GM18520 (cell line): ENCODE measurements around the gene ADGRA1.
"Not testable (repeated sequence)": the region's sequence is repeated elsewhere in the genome, so short reads cannot be mapped to it uniquely, and the experiment has no call there.

ENCODE experiments used
- ATAC-seq: cut with Tn5 transposase; IDR thresholded peaks from one replicate; pipeline ENCODE4 v1.9.1; 2021; ENCODE audit not compliant: unreplicated experiment

Gene ADGRA1

DNA sequence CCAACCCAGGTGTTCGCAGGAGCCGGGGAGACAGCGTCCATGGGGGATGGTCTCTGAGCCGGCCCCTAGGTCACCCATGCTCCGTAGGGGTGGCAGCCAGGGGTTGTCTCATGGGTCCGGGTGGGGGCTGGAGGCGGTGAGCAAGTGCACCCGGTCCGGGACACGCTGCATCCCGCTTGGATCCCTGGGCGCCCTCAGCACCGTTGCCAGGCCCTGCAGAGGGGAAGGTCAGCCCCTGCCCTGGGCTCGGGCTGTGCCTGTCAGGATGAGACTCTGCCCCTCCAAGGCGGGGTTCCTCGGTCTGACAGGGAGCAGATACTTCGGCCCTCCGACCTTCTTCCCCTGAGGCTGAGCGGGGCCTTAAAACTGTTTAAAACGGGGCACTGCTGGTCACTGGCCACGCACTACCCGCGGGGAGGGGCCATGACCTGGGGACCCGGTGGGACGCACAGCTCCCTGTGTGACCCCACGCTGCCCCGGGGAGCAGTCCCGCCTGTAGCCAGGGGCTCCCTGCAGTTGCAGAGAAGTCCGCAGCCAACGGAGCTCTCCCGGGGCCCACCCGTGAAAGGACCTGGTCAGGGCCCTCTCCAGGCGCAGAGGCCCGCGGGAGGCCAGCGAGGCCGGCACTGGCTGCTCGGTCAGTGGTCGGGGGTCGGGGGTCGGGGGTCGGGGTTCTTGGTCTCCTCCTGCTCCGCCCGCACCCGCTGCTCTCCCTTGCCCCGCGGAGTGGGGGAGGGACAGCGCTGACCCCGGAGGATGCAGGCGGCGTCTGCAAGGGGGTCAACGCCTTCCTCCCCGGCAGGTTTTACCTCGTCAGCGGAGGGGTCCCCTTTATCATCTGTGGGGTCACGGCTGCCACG is 38.9 kb downstream of the ADGRA1 start:
- no peak for ATAC-seq

DNA sequence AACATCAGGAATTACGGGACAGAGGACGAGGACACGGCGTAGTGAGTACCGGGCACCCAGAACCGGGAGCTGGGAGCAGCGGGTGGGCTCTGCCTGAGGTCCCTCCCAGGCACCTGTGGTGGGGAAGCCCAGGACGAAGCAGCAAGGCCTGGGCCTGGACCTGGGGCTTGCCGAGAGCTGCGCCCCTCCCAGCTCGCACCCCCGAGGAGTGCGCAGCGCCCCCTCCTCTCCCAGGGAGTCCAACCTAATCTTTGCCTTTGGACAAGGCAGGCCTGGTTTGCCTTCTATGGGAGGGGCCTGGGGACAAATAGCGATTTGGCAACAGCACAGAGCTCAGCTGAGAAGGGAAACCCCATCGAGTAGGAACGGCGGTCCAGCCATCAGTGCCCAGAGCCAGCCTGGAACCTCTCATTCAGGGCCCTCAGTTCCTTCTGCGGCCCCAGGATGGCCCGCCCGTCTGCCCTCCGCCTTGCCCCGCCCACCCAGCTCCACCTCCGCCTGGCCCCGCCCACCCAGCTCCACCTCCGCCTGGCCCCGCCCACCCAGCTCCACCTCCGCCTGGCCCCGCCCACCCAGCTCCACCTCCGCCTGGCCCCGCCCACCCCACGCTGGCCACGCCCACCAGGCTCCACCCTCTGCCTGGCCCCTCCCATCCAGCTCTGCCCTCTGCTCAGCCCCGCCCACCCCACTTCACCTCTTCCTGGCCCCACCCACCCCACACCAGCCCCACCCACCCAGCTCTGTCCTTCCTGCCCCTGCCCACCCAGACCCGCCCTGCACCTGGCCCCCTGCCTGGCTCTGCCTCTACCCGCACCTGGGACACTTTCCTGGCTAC is 39.8 kb downstream of the ADGRA1 start:
- no peak for ATAC-seq

GRCh38 chr10:133128126-133129070 is 40.7 kb downstream of the ADGRA1 start:
- no peak for ATAC-seq

- no peak for ATAC-seq
Observed at GRCh38 chr10:133129071-133129858, 41.5 kb downstream of the ADGRA1 start.

DNA sequence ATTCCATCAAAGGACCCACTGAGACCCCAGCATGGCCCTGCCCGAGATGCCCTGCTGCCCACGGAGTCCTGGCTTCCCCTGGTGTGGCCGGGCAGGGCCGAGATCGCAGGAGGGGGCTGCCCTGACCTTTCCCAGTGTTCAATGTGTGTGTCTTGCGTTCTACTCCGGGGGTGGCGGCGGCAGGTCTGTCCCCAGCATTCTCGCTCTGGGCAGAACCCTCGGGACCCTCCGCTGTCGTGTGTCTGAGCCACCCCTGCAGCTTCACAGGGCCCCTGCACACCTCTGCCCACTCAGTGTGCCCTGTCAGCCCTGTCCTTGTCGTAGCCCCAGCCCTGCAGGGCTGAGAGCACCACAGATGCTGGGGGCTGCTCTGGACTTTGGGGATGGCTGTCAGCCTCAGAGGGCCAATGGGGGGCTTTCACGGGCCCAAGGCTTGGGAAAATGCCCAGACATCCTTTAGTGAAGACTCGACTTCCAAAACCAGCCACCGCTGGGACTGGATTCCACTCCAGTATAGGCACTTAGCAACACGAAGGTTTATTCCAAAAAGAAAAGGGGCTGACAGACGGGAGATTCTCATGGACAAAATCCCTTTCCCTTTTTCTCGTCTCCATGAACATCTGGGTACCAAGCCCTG is 42.3 kb downstream of the ADGRA1 start:
- no peak for ATAC-seq

- ATAC-seq = no peak
Observed at GRCh38 chr10:133130602-133131001, 42.9 kb downstream of the ADGRA1 start.

DNA sequence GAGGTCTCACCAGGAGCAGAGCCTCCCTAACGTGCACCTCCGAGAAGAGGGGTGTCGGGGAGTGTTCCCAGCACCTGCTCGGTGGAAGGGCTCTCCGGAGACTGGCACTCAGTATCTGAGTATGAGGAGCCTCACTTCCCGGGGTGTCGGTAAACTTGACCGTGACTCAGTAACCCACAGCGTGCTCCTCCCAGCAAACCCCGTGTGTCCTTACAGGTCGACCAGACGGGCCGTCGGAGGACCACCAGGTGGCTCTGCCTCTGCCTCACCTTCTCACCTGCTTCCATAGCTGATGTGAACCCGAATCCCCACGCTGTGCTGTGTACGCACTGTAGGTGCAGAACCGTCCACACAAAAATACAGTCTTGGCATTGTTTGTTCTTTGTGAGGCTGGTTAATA is 43.3 kb downstream of the ADGRA1 start:
- ATAC-seq = no peak

GRCh38 chr10:133131734-133132472 is 44.2 kb downstream of the ADGRA1 start:
- ATAC-seq = no peak

DNA sequence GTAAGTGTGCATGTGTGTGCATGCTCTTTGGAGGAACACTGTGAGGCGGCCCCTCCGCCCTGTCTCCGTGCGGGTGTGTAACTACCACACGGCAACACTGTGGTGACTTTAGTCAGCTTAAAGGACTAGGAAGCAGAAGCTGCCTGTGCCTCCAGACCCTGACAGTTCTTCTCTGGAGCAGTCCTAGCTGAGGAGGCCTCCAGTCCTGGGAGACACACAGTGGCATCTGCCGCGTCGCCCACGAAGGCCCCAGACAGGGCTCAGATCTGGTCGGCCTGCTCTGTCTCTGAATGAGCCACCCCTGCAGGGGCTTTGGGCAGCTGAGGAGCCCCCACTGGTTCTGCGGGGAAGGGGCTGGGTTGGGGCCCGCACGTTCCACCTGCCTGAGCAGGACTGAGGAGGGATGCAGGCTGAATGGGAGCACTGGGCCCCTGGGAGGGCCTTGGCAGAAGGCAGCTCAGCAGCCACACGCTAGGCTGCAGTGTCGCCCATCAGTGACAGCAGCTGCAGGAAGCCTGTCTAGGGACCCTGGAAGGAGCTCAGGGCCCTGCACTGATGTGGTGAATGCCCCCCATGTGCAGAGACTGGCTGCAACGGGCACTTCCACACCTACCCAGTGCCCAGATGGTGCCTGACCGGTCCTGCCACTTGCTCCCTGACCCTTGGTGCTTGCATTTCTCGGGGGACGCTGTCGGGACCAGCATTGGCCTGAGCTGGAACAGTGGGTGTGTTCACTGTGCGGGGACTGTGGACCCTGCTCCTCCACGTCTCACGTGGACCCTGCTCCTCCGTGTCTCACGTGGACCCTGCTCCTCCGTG is 45.0 kb downstream of the ADGRA1 start:
- no peak for ATAC-seq

- no peak for ATAC-seq
Observed at GRCh38 chr10:133133471-133134231, 45.9 kb downstream of the ADGRA1 start.

- ATAC-seq = no peak
Observed at GRCh38 chr10:133134411-133135115, 46.8 kb downstream of the ADGRA1 start.

GRCh38 chr10:133135116-133135465 is 47.4 kb downstream of the ADGRA1 start:
- ATAC-seq = no peak

DNA sequence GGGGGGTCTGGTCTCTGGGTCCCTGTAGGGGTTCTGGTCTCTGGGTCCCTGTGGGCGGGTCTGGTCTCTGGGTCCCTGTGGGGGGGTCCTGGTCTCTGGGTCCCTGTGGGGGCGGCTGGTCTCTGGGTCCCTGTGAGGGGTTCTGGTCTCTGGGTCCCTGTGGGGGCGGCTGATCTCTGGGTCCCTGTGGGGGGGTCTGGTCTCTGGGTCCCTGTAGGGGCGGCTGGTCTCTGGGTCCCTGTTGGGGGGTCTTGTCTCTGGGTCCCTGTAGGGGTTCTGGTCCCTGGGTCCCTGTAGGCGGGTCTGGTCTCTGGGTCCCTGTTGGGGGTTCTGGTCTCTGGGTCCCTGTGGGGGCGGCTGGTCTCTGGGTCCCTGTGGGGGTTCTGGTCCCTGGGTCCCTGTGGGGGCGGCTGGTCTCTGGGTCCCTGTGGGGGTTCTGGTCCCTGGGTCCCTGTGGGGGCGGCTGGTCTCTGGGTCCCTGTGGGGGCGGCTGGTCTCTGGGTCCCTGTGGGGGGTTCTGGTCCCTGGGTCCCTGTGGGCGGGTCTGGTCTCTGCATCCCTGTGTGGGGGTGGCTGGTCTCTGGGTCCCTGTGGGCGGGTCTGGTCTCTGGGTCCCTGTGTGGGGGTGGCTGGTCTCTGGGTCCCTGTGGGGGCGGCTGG is 49.9 kb downstream of the ADGRA1 start:
- ATAC-seq = not testable (repeated sequence)

DNA sequence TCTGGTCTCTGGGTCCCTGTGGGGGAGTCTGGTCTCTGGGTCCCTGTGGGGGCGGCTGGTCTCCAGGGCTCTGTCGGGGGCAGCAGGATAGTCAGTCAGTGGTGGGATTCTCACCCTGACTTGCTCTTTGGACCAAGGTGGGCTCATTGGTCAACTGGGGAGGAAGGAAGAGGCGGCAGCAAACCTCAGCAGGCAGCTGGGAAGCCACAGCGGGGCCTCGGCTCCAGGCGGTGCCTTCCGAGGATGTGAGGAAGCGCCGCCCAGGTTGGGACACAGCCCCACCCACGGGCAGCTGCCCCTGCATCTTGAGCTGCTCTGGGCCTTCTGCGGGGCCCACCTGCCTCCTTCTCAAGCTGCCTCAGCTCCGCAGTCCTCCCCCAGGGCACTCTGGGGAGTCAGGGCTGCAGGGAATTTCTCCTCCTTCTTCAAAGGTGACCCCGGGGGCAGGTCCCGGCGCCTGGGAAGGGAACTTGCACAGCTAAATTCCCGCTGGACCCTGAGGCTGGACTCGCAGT is 51.9 kb downstream of the ADGRA1 start:
- ATAC-seq = no peak

GRCh38 chr10:133140417-133141143 is 52.9 kb downstream of the ADGRA1 start:
- no peak for ATAC-seq
